HFFc6 (cell line): ENCODE data around the gene NCAM1. TPM values are rescaled to one million over a fixed set of nuclear protein-coding genes. Genes with fewer than 3 reads are reported as not detected.

Experiments used
- DNase-seq: peaks from one replicate; pipeline ENCODE4 v3.0.0-alpha.2; 2018
- H3K27ac Mint-ChIP-seq: 2 replicates; pipeline ENCODE4 v1.8.0; 2020; ENCODE audit warnings: mild to moderate bottlenecking, mixed read lengths
- H3K27me3 Mint-ChIP-seq: 2 replicates; pipeline ENCODE4 v1.8.0; 2021; ENCODE audit warnings: mild to moderate bottlenecking, moderate library complexity, mixed read lengths; ENCODE audit not compliant: insufficient read depth
- H3K36me3 Mint-ChIP-seq: 2 replicates; pipeline ENCODE4 v1.8.0; 2021; ENCODE audit warnings: low read depth, mixed read lengths
- H3K4me1 Mint-ChIP-seq: 2 replicates; pipeline ENCODE4 v1.8.0; 2020; ENCODE audit warnings: low read depth, mixed read lengths
- H3K4me3 Mint-ChIP-seq: 2 replicates; pipeline ENCODE4 v1.8.0; 2020; ENCODE audit warnings: mild to moderate bottlenecking, moderate library complexity, mixed read lengths
- H3K9me3 Mint-ChIP-seq: 2 replicates; pipeline ENCODE4 v1.8.0; 2020; ENCODE audit warnings: mild to moderate bottlenecking, mixed read lengths
- total RNA-seq, 6 experiments: library from RNA; stranded (reverse); fragmentation: NEBNext Ultra II Directional; extraction: Animal tissue kit (Norgen Biotek cat#: 25700); gene quantifications; 2 replicates in 1 of 6; 3 replicates in 5 of 6; pipeline ENCODE4 v1.2.3, GENCODE V29; 2021
- TF ChIP-seq, protein P1 (sequence below): fragments of 200-600 bp; sonication (generic); IDR thresholded peaks from 2 replicates; pipeline ENCODE4 v1.5.0; 2021; ENCODE audit warnings: antibody characterized with exemption, mild to moderate bottlenecking

Gene NCAM1
- total RNA-seq, 6 experiments from 2014 or later = 0.20 TPM; not detected in 5

DNA sequence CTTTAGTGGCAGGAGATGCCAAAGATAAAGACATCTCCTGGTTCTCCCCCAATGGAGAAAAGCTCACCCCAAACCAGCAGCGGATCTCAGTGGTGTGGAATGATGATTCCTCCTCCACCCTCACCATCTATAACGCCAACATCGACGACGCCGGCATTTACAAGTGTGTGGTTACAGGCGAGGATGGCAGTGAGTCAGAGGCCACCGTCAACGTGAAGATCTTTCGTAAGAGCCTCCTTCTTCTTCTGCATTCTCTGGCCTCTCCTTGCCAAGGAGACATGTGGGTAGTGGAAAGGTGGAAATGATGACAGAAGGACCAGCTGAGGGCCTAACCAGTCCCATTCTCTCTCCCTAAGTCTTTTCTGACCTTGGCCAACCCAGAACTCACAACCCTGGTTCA lies 243.1 kb downstream of the NCAM1 start:
- DNase-seq = no peak
- TF ChIP-seq, protein P1, sequence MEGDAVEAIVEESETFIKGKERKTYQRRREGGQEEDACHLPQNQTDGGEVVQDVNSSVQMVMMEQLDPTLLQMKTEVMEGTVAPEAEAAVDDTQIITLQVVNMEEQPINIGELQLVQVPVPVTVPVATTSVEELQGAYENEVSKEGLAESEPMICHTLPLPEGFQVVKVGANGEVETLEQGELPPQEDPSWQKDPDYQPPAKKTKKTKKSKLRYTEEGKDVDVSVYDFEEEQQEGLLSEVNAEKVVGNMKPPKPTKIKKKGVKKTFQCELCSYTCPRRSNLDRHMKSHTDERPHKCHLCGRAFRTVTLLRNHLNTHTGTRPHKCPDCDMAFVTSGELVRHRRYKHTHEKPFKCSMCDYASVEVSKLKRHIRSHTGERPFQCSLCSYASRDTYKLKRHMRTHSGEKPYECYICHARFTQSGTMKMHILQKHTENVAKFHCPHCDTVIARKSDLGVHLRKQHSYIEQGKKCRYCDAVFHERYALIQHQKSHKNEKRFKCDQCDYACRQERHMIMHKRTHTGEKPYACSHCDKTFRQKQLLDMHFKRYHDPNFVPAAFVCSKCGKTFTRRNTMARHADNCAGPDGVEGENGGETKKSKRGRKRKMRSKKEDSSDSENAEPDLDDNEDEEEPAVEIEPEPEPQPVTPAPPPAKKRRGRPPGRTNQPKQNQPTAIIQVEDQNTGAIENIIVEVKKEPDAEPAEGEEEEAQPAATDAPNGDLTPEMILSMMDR = no peak
- peaks cover 2% of the 10 kb centered on the region for H3K27me3 Mint-ChIP-seq
- no peak overlapping the region for H3K4me3 Mint-ChIP-seq
- no peaks in the 10 kb centered on the region for H3K36me3 Mint-ChIP-seq
- peaks cover 10% of the 10 kb centered on the region for H3K4me1 Mint-ChIP-seq
- H3K27ac Mint-ChIP-seq = no peak overlapping the region
- H3K9me3 Mint-ChIP-seq = peaks cover 18% of the 10 kb centered on the region

DNA sequence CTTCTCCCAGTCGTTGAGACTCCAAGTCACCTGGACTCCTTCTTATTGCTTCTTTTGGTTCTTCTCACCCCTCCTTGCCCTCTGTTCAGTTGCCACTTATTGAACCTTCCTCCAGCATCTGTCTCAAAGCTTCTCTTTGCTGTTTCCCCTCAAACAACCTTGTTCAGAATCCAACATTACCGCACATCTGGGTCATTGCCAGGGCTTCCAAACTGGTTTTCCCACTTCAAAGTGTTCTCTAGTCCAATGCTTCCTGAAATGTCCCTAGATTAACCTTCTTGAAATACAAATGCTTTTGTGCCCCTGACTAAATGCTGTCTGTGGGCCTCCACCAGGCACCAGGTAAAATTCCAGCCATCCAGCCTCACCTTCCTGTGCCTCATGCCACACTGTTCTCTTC lies 252.3 kb downstream of the NCAM1 start:
- TF ChIP-seq, protein P1 = no peak
- peaks cover 2% of the 10 kb centered on the region for H3K9me3 Mint-ChIP-seq
- no peak for DNase-seq
- peaks cover 1% of the 10 kb centered on the region; the same call in 1 of the 2 replicates for H3K27me3 Mint-ChIP-seq
- H3K27ac Mint-ChIP-seq = no peak overlapping the region
- H3K36me3 Mint-ChIP-seq = no peaks in the 10 kb centered on the region
- no peaks in the 10 kb centered on the region for H3K4me1 Mint-ChIP-seq
- H3K4me3 Mint-ChIP-seq = no peak overlapping the region

DNA sequence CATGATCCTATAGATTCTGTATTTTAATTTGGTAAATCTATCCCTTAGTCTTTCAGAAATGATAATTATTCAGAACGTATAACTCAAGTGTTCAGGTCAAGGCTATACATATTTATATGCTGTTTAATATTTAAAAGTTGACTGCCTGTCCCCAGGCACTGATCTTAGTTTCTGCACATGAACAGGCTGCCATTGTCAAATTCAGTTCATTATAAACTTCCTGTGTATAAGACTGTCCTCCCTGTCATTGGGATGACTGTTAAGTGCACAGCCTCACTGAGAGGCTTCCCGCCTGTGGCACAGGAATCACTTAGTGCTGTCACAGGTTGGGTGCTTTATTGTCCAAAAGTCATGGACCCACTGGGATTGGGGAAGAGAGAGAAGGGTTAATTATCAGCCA lies 261.0 kb downstream of the NCAM1 start:
- no peak for DNase-seq
- no peaks in the 10 kb centered on the region for H3K4me1 Mint-ChIP-seq
- no peak overlapping the region for H3K4me3 Mint-ChIP-seq
- H3K36me3 Mint-ChIP-seq = no peaks in the 10 kb centered on the region
- peaks cover 14% of the 10 kb centered on the region; the same call in 1 of the 2 replicates for H3K9me3 Mint-ChIP-seq
- peaks cover 2% of the 10 kb centered on the region; the same call in 1 of the 2 replicates for H3K27me3 Mint-ChIP-seq
- TF ChIP-seq, protein P1 = no peak
- H3K27ac Mint-ChIP-seq = no peak overlapping the region

DNA sequence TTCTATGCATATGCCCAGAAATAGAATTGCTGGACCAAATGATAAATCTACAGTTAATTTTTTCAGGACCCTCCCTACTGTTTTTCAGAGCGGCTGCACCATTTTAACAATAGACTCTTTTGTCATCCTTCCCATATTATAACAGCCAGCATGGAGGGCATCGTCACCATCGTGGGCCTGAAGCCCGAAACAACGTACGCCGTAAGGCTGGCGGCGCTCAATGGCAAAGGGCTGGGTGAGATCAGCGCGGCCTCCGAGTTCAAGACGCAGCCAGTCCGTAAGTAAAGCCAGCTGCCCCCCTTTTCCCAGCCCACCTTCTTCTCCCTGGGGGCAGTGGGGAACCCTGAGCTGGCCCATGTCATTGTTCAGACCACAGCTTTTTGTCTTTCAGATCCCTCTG lies 273.7 kb downstream of the NCAM1 start:
- no peak for DNase-seq
- Mint-ChIP-seq H3K36me3 (no peaks in the 10 kb centered on the region), H3K4me3 (no peak overlapping the region), H3K27me3 (peaks cover 7% of the 10 kb centered on the region), H3K9me3 (peaks cover 4% of the 10 kb centered on the region; the same call in 1 of the 2 replicates), H3K4me1 (no peaks in the 10 kb centered on the region), H3K27ac (no peak overlapping the region)
- TF ChIP-seq, protein P1 = no peak

DNA sequence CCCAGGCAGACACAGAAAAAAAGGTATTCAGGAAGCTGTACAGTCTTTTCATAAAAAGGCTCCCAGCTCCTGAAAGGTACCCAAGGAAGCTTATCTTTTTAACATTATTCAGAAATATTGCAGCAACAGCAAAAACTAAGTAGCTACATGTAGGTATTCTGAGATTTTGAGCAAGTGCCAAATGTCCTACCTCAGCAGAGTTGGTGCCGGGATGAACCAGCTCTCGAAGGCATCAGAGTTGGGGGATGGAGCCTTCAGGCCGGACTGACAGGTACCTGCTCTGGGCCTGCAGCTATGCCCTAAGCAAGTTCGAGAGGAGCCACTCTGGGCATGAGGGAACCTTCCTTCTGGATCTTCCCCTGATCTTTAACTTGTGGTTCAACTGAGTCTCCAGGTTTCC lies 276.0 kb downstream of the NCAM1 start:
- TF ChIP-seq, protein P1 = no peak
- no peak overlapping the region for H3K27ac Mint-ChIP-seq
- peaks cover 16% of the 10 kb centered on the region for H3K27me3 Mint-ChIP-seq

DNA sequence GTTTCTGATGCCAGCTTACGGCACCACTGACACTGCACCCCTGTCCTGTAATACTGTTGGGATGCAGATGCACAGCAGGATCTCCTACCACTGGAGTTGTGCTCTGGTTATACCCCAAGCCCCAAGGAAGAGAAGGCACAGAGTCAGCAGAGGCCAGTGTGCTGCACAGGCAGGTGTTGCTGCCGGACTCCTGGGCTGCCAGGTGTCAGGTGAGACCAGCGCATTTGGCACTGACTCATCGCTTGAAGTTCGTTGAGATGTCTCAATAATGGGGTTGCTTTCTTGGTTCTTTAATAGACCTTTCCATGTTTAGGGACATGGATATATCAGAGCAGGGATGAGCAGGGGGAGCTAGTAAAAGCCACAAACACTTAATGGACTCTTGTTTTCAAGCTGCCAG lies 277.5 kb downstream of the NCAM1 start:
- H3K4me1 Mint-ChIP-seq = peaks cover 14% of the 10 kb centered on the region
- no peaks in the 10 kb centered on the region for H3K36me3 Mint-ChIP-seq
- TF ChIP-seq, protein P1 = no peak
- DNase-seq = no peak
- H3K9me3 Mint-ChIP-seq = no peaks in the 10 kb centered on the region
- no peak overlapping the region for H3K4me3 Mint-ChIP-seq
- no peak overlapping the region for H3K27ac Mint-ChIP-seq
- peaks cover 17% of the 10 kb centered on the region for H3K27me3 Mint-ChIP-seq

More for the DNA sequence above, 276.0 kb downstream of the NCAM1 start:
- no peak overlapping the region for H3K4me3 Mint-ChIP-seq
- no peaks in the 10 kb centered on the region; the same call in 1 of the 2 replicates for H3K9me3 Mint-ChIP-seq
- no peaks in the 10 kb centered on the region for H3K36me3 Mint-ChIP-seq
- DNase-seq = no peak
- H3K4me1 Mint-ChIP-seq = no peaks in the 10 kb centered on the region; the same call in 1 of the 2 replicates
